ENCODE results near the gene RAB26.
"Not testable (repeated sequence)": the region's sequence is repeated elsewhere in the genome, so short reads cannot be mapped to it uniquely, and the experiment has no call there.

GRCh38 chr16:2125609-2126008, 22.8 kb upstream of the RAB26 start:
- TF ChIP-seq, protein P1, sequence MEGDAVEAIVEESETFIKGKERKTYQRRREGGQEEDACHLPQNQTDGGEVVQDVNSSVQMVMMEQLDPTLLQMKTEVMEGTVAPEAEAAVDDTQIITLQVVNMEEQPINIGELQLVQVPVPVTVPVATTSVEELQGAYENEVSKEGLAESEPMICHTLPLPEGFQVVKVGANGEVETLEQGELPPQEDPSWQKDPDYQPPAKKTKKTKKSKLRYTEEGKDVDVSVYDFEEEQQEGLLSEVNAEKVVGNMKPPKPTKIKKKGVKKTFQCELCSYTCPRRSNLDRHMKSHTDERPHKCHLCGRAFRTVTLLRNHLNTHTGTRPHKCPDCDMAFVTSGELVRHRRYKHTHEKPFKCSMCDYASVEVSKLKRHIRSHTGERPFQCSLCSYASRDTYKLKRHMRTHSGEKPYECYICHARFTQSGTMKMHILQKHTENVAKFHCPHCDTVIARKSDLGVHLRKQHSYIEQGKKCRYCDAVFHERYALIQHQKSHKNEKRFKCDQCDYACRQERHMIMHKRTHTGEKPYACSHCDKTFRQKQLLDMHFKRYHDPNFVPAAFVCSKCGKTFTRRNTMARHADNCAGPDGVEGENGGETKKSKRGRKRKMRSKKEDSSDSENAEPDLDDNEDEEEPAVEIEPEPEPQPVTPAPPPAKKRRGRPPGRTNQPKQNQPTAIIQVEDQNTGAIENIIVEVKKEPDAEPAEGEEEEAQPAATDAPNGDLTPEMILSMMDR (IDR thresholded peaks at IDR 0.05), result not testable (repeated sequence)
- TF ChIP-seq EZH2, EZH2phosphoT487 (IDR thresholded peaks at IDR 0.05): not testable (repeated sequence)

All from neural progenitor cell (in vitro differentiated cells).